OCI-LY7 (cell line): ENCODE data around the gene NRXN2.

ENCODE experiments used
- EZH2phosphoT487 ChIP-seq: fragments of 200-600 bp; sonication (generic); IDR thresholded peaks from 2 replicates; pipeline ENCODE4 v1.6.1; 2018; ENCODE audit warnings: low read depth, borderline replicate concordance, mild to moderate bottlenecking, mixed run types, antibody characterized with exemption, low read length, moderate library complexity, mixed read lengths
- TF ChIP-seq, protein P1 (sequence below): fragments of 200-600 bp; sonication (generic); conservative IDR thresholded peaks from 2 replicates; pipeline ENCODE4 v1.5.1; 2014; ENCODE audit warnings: mild to moderate bottlenecking, antibody characterized with exemption, low read length, moderate library complexity, mixed read lengths

DNA sequence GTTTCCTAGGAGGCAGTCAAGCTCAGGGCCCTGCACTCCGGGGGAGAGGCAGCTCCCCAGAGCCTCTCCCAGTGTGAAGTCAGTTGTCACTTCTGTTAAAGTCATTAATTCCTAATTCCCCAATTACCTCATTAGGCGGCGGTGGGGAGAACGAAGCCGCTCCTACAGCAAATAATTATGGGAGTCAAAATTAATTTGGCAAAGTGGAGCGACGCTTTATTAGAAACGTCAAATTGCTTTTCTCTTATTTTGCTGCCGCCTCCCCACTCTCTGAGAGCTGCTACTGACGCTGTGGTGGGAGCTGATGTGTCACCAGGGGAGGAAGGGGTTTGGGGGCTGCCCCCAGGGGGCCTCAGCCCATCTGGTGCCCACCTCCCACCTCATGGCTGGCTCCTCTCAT lies 90.3 kb downstream of the NRXN2 start:
- TF ChIP-seq, protein P1, sequence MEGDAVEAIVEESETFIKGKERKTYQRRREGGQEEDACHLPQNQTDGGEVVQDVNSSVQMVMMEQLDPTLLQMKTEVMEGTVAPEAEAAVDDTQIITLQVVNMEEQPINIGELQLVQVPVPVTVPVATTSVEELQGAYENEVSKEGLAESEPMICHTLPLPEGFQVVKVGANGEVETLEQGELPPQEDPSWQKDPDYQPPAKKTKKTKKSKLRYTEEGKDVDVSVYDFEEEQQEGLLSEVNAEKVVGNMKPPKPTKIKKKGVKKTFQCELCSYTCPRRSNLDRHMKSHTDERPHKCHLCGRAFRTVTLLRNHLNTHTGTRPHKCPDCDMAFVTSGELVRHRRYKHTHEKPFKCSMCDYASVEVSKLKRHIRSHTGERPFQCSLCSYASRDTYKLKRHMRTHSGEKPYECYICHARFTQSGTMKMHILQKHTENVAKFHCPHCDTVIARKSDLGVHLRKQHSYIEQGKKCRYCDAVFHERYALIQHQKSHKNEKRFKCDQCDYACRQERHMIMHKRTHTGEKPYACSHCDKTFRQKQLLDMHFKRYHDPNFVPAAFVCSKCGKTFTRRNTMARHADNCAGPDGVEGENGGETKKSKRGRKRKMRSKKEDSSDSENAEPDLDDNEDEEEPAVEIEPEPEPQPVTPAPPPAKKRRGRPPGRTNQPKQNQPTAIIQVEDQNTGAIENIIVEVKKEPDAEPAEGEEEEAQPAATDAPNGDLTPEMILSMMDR: no peak
- no peak for TF ChIP-seq EZH2phosphoT487
